Stimulated activated CD4-positive, alpha-beta T cell treated with anti-CD3 and anti-CD28 coated beads, Interleukin-1b, Interleukin-23, amount 100 ng/mL, for 4 hours (primary cell): ENCODE measurements around the gene SSBP3.
"Not testable (repeated sequence)": the region's sequence is repeated elsewhere in the genome, so short reads cannot be mapped to it uniquely, and the experiment has no call there.

Experiments
- DNase-seq, 2 donors: peaks; one replicate each; pipeline ENCODE4 v3.0.0-alpha.2; 2020; ENCODE audit warnings: low read depth in 2 of 2

Gene SSBP3

DNA sequence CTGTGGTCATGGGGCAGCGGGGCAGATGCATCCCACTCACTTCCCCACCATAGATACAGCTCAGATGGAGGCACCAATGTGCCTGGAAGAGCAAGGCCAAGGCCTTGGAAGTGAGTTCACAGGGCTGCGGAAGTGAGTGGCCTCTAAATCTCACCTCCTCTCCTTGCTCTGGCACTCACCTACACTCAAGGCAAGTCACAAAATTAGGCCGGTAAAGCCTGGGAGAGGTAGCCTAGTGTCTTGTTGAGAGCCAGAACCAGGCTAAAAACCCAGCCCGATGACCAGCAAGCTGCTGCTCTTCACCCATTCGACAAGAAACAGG is 57.5 kb downstream of the SSBP3 start:
- DNase-seq: no peak

DNA sequence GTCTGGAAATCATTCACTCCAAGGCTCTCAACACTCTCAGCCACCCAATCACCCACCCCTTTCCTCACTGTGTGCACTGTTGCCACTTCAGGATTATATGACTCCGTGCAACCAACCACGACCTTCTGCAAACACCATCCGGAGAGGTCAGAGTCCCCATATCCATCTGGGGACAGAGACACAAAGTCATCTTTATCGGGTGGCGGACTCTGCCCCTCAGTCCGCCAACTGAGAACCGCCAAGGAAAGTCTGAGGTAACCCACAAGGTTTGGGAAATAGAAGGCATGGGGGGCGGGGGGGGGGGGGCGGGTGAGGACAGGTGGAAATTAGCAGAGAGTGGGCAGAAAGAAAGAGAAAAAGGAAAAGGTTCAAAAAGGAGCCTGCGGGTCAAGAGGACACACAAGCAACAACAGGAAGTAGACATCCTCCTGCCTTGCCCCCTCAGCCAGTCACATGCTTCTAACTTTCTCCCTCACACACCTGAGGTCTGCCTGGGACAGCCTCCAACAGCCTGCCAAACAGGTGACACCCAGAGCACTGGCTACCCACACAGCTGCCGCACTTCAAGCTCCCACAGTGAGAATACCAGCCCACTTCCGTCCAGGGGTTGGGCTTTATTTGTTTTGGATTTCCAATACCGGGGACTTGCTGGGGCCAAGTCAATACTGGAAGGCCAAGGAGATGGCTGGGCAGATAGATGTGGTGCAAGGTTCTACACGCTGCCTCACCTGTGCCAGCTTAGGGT is 58.1 kb downstream of the SSBP3 start:
- no peak for DNase-seq

GRCh38 chr1:54347261-54347954 is 58.8 kb downstream of the SSBP3 start:
- no peak for DNase-seq

DNA sequence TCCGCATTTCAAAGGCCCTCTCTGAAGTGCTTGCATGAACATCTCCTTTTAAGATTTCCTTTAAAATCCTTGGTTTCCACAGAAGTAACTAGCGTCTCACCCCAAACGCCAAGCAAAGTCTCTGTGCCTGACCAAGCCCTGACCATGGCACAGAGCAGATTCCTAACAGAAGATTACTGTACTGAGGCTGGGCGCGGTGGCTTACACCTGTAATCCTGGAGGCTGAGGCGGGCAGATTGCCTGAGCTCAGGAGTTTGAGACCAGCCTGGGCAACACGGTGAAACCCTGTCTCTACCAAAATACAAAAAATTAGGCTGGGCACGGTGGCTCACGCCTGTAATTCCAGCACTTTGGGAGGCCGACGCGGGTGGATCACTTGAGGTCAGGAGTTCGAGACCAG is 60.6 kb downstream of the SSBP3 start:
- not testable (repeated sequence) for DNase-seq

DNA sequence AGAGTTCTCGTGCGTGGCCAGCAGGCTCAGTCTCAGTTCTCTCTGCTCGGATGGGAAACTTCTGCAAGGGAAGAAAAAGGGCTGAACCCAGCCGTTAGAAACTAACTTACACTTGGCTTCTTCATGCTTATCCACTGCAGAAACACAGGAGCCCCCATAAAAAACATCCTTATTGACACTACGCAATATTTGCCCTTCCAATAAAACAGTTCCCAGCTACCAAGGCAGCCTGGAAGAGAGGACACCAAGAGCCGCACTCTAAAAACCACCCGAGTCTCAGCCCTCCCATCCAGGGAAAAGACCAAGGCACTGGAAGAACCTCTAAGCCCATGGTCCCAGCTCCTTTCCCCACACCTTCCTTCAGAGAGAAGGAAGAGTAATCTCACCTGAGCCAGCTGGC is 61.1 kb downstream of the SSBP3 start:
- DNase-seq: no peak

- DNase-seq: no peak
Measured at GRCh38 chr1:54342742-54343687, 63.2 kb downstream of the SSBP3 start.

DNA sequence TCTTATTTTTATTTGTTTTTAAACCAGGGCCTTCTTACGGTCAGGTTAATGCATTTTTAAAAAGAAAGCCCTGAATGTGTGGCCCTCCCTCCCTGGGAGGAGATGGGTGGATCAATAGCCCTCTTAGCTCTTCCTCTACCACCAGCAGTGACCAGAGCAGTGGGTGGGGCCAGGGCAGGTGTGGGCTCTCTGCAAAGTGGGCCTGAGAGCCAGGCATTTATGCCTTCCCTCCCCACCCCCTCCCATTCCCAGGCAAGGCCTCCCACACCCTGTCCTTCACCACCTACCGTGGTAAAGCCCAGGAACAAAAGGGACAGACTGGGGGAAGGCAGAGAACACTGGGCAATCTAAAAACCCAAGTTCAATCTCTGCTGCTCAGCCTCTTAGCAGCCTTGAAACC is 63.9 kb downstream of the SSBP3 start:
- DNase-seq: no peak

DNA sequence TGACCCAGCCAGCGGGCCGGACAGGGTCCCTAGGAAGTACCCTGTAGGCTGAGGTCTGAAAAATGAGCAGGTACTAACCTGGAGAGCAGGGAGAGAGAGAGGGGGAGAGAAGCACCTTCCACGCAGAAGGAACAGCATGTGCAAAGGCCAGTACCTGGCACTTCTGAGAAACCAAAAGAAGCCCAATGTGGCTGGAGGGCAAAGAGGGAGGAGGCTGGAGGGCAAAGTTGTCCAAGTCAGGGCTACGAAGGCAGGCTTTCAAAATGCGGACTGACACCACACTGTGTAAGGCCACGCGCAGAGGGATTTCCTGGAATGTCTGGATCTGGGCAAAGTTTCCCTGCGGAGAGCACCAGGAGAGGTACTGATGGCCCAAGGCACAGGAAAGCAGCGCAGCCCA is 64.4 kb downstream of the SSBP3 start:
- DNase-seq: no peak

GRCh38 chr1:54340878-54341277 is 65.3 kb downstream of the SSBP3 start:
- DNase-seq: no peak

- no peak for DNase-seq
Measured at GRCh38 chr1:54340434-54340833, 65.8 kb downstream of the SSBP3 start.

DNA sequence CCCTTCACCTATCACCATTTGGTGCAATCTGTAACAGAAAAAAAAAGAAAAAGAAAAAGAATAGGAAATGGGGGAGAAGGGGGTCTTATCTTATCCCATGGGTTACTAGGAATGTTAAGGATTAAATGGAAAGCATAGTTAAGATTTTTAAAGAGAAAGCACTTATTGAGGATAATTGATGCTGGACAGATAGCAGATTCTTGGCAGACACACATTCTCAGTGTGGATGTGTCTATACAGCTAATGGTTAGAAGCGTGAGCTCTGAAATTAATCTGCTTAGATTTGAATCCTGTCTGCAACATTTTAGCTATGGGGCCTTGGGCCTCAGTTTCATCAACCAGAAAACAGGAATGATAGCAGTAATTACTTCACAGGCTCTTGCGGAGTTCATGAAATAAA is 67.1 kb downstream of the SSBP3 start:
- DNase-seq: no peak

- DNase-seq: no peak
Measured at GRCh38 chr1:54338464-54338863, 67.7 kb downstream of the SSBP3 start.

GRCh38 chr1:54337928-54338327 is 68.3 kb downstream of the SSBP3 start:
- no peak for DNase-seq

DNA sequence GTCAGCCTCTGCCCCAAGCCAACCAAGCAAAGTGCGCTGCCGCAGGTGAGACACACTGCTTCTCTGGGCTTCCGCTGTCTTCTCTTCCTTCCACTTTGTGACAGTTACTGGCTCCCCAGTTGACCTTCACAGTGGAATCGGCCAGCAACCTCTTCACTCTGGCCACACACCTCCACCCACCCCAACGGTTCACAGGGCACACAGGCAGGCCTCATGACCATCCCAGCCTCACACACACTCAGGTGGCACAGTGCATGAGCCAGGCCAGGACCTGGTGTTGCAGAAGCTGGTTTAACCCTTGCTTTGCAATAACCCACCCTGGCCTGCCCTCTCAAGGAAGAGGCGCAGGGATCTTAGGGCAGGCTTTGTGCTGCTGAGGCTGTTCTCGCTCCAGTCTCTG is 69.2 kb downstream of the SSBP3 start:
- no peak for DNase-seq

DNA sequence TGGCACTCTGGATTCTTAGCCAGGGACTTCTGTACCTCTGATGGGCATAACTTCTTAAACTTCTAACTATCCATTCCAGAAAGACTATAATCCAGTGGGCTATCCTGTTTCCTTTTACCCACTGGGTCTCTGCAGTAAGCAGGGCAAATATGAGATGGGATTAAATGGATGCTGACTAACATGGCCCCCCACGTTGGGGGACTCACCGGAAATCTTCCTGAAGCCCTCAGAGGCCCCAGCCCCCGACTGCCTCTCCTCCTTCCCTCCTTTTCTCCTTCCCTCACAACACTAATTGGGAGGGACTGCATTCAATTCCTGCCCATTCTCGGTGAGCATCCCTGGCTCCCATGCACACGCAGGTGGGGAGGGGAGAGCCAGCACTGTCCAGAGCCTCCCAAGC is 70.1 kb downstream of the SSBP3 start:
- DNase-seq: no peak

- no peak for DNase-seq
Measured at GRCh38 chr1:54335755-54336108, 70.5 kb downstream of the SSBP3 start.

- DNase-seq: no peak
Measured at GRCh38 chr1:54335011-54335754, 71.0 kb downstream of the SSBP3 start.

GRCh38 chr1:54332781-54333585 is 73.2 kb downstream of the SSBP3 start:
- no peak for DNase-seq

GRCh38 chr1:54331843-54332463 is 74.2 kb downstream of the SSBP3 start:
- no peak for DNase-seq

DNA sequence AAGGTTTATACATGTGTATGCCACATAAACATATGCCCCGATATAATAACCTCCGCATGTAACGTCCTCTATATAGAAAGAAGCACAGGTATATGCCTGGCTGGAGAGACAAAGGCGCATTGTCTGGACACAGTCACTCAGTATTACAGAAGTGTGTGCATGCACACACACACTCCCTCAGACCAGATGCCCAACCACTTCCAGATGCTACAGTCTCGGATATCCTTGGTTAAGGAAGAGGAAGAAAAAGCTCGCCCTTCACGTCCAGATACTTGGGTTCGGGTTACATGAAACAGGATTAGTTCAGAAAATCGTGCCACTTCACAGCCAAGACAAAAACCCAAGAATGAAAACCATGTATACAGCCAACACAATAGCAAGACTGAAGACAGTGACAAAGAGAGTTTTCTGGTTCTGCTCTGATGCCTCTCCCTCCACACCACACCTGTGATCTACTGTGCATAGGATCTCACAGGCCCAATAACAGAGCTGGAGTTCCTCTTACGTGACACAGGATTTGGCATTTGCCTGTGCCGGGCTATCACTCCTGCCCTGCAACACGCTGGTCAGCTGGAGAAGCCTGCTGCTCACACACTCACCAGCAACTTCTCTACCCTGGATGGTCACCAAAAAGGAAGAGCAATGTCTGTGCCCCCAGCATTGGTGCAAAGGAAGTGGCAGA is 75.0 kb downstream of the SSBP3 start:
- no peak for DNase-seq
